Measurements from ENCODE around the gene GREB1. TPM values are rescaled to one million over a fixed set of nuclear protein-coding genes. Genes with fewer than 3 reads are reported as not detected.

Gene GREB1
- total and polyA plus RNA-seq, 2 of the 13 experiments (the other 11 are each of a cell fraction or from before 2014, with no cell fraction given) = 31.3 to 61.2 TPM

DNA sequence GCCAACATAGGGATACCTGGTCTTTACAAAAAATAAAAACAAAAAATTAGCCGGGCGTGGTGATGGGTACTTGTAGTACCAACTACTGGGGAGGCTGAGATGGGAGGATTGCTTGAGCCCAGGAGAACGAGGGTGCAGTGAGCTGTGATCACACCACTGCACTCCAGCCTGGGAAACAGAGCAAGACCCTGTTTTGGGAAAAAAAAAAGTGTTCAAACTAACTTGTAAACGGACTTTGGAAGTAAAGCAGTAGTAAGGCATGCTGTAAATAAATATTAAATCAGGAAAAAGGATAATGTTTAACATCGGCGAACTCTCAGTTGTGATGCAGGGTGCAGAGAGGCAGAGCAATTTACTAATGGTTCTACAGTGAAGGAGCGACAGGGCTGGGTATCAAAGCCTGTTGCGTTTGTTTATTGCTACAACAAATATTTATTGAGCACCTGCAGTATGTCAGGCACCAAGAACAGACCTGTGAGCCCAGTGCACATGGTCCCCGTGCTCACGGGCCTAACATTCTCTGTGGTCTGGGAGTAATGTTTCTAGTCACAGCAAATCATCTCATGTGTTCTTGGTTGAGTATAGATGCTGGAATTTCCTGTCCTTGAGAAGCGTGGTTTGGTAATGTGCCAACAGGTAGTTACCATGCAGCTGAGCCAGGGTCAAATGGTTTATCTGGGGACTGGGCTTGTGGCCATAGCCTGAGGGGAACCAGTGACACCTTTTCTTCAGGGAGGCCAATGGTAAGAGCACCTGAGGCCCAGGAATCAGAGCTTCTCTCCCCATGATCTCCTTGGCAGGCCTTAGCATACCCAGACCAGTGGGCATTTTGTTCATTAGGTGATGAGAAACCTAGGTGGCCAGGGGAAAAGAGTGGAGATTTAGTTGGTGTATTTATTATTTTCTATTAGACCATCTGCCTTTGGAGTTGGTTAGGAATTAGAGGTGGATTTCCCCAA lies 27.9 kb upstream of the GREB1 start (continued):
- TF ChIP-seq, protein P1, sequence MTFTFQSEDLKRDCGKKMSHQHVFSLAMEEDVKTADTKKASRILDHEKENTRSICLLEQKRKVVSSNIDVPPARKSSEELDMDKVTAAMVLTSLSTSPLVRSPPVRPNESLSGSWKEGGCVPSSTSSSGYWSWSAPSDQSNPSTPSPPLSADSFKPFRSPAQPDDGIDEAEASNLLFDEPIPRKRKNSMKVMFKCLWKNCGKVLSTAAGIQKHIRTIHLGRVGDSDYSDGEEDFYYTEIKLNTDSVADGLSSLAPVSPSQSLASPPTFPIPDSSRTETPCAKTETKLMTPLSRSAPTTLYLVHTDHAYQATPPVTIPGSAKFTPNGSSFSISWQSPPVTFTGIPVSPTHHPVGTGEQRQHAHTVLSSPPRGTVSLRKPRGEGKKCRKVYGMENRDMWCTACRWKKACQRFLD (CRISPR knock-in tag; IDR thresholded peaks at IDR 0.05; ENCODE audit: borderline replicate concordance) = no peak
- TF ChIP-seq ZNF781 (CRISPR knock-in tag; IDR thresholded peaks at IDR 0.05; ENCODE audit: borderline replicate concordance, not compliant biosample characterization) (peak; percentile 93), SALL1 (CRISPR knock-in tag; IDR thresholded peaks at IDR 0.05) (peak; percentile 99), ZBTB7B (CRISPR knock-in tag; IDR thresholded peaks at IDR 0.05) (peak; percentile 79; the same call in 1 of the 2 replicates), ZNF337 (CRISPR knock-in tag; IDR thresholded peaks at IDR 0.05; ENCODE audit: borderline replicate concordance, low read depth) (peak; percentile 86; the same call in 1 of the 2 replicates), SRF (IDR thresholded peaks at IDR 0.05; ENCODE audit: low read depth, low read length) (no peak), HOXA3 (CRISPR knock-in tag; IDR thresholded peaks at IDR 0.05) (no peak; the same call in 1 of the 2 replicates), ZNF556 (CRISPR knock-in tag; IDR thresholded peaks at IDR 0.05; ENCODE audit: borderline replicate concordance) (0 out of 2 replicates have a peak, but pooled peaks have one; percentile 30), PITX1 (CRISPR knock-in tag; IDR thresholded peaks at IDR 0.05) (peak; percentile 88), NR2F2 (IDR thresholded peaks at IDR 0.05; ENCODE audit: borderline replicate concordance, low read depth) (peak; percentile 75; the same call in 1 of the 2 replicates), HIVEP1 (CRISPR knock-in tag; IDR thresholded peaks at IDR 0.05) (no peak), EED (CRISPR knock-in tag; IDR thresholded peaks at IDR 0.05) (0 out of 2 replicates have a peak, but pooled peaks have one; percentile 10)
- TF ChIP-seq, protein P2, sequence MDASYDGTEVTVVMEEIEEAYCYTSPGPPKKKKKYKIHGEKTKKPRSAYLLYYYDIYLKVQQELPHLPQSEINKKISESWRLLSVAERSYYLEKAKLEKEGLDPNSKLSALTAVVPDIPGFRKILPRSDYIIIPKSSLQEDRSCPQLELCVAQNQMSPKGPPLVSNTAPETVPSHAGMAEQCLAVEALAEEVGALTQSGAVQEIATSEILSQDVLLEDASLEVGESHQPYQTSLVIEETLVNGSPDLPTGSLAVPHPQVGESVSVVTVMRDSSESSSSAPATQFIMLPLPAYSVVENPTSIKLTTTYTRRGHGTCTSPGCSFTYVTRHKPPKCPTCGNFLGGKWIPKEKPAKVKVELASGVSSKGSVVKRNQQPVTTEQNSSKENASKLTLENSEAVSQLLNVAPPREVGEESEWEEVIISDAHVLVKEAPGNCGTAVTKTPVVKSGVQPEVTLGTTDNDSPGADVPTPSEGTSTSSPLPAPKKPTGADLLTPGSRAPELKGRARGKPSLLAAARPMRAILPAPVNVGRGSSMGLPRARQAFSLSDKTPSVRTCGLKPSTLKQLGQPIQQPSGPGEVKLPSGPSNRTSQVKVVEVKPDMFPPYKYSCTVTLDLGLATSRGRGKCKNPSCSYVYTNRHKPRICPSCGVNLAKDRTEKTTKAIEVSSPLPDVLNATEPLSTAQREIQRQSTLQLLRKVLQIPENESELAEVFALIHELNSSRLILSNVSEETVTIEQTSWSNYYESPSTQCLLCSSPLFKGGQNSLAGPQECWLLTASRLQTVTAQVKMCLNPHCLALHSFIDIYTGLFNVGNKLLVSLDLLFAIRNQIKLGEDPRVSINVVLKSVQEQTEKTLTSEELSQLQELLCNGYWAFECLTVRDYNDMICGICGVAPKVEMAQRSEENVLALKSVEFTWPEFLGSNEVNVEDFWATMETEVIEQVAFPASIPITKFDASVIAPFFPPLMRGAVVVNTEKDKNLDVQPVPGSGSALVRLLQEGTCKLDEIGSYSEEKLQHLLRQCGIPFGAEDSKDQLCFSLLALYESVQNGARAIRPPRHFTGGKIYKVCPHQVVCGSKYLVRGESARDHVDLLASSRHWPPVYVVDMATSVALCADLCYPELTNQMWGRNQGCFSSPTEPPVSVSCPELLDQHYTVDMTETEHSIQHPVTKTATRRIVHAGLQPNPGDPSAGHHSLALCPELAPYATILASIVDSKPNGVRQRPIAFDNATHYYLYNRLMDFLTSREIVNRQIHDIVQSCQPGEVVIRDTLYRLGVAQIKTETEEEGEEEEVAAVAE (CRISPR knock-in tag; IDR thresholded peaks at IDR 0.05; ENCODE audit: borderline replicate concordance) = peak; percentile 98
- TF ChIP-seq, protein P3, sequence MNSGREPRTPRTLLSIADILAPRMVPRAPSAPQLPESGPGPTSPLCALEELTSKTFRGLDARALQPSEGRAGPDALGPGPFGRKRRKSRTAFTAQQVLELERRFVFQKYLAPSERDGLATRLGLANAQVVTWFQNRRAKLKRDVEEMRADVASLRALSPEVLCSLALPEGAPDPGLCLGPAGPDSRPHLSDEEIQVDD (CRISPR knock-in tag; IDR thresholded peaks at IDR 0.05; ENCODE audit: borderline replicate concordance) = no peak
- TF ChIP-seq, protein P4, sequence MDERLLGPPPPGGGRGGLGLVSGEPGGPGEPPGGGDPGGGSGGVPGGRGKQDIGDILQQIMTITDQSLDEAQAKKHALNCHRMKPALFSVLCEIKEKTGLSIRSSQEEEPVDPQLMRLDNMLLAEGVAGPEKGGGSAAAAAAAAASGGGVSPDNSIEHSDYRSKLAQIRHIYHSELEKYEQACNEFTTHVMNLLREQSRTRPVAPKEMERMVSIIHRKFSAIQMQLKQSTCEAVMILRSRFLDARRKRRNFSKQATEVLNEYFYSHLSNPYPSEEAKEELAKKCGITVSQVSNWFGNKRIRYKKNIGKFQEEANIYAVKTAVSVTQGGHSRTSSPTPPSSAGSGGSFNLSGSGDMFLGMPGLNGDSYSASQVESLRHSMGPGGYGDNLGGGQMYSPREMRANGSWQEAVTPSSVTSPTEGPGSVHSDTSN (CRISPR knock-in tag; IDR thresholded peaks at IDR 0.05) = no peak

All from HepG2 (cell line).